GM12878 (cell line): ENCODE data around the gene SLC6A11. TPM values are rescaled to one million over a fixed set of nuclear protein-coding genes. Genes with fewer than 3 reads are reported as not detected.

Experiments used
- ATAC-seq: fragments of 200-7000 bp; cut with Tn5 transposase; 3 replicates; pipeline ENCODE4 v1.9.1; 2020; ENCODE audit warnings: mild to moderate bottlenecking, moderate library complexity
- BruUV-seq: library from RNA; stranded (reverse); fragments of 400-500 nt; replicated peaks from 2 replicates; lab custom pipeline; 2021; lab: Mats Ljungman, UMichigan
- CTCF ChIA-PET: fragments of 300-600 bp; sonication (Branson Sonifier 250); formaldehyde crosslinking; extraction: SDS; loops from one replicate; lab custom pipeline; 2021; ENCODE audit warnings: inconsistent platforms; lab: Yijun Ruan, JAX
- POLR2A ChIA-PET: fragments of 350-600 bp; formaldehyde crosslinking; extraction: SDS; loops from one replicate; lab custom pipeline; 2021; ENCODE audit warnings: inconsistent platforms; lab: Charles Lee
- RAD21 ChIA-PET: fragments of 300-600 bp; sonication (Branson Sonifier 250); formaldehyde crosslinking; loops from one replicate; lab custom pipeline; 2023; ENCODE audit warnings: antibody characterized with exemption; ENCODE audit not compliant: unreplicated experiment; lab: Charles Lee
- SMC1A ChIA-PET: fragments of 300-600 bp; sonication (Branson Sonifier 250); formaldehyde crosslinking; loops from one replicate; lab custom pipeline; 2023; ENCODE audit not compliant: unreplicated experiment, uncharacterized antibody; lab: Charles Lee
- DNase-seq: peaks from one replicate; pipeline ENCODE4 v3.0.0-alpha.2; 2011; ENCODE audit warnings: low read depth, low spot score
- FAIRE-seq: peaks from 3 replicates; lab custom pipeline; 2011; peaks lifted over from hg19 to GRCh38; lab: Jason Lieb, UNC
- H2AFZ ChIP-seq: 2 replicates; pipeline ENCODE4 v1.6.0; 2011; ENCODE audit warnings: low read depth, low read length, control low read depth; ENCODE audit not compliant: control insufficient read depth
- H3K27ac ChIP-seq: 2 replicates; pipeline ENCODE4 v1.5.1; 2011; ENCODE audit warnings: control low read depth; ENCODE audit not compliant: control insufficient read depth, insufficient read depth
- H3K27me3 ChIP-seq, 2 experiments: replicated peaks in 1 of 2; 2 replicates each; pipeline versions ENCODE4 v1.6.0 to v1.6.1; 2011; ENCODE audit warnings: low read length in 1 of 2; ENCODE audit not compliant: control insufficient read depth in 2 of 2, insufficient read depth in 2 of 2
- H3K36me3 ChIP-seq, 2 experiments: 2 replicates each; pipeline ENCODE4 v1.5.1; 2011; ENCODE audit warnings: low read length in 1 of 2; ENCODE audit not compliant: control insufficient read depth in 2 of 2, insufficient read depth in 2 of 2
- H3K4me1 ChIP-seq: 2 replicates; pipeline ENCODE4 v1.6.1; 2011; ENCODE audit warnings: mild to moderate bottlenecking, low read length, moderate library complexity, mixed read lengths; ENCODE audit not compliant: control insufficient read depth, insufficient read depth
- H3K4me2 ChIP-seq: 2 replicates; pipeline ENCODE4 v1.6.0; 2011; ENCODE audit warnings: control low read depth; ENCODE audit not compliant: control insufficient read depth, insufficient read depth
- H3K4me3 ChIP-seq: fragments of 200-600 bp; sonication (generic); 2 replicates; pipeline ENCODE4 v1.5.1; 2016
- H3K79me2 ChIP-seq: 2 replicates; pipeline ENCODE4 v1.6.0; 2011; ENCODE audit warnings: low read length; ENCODE audit not compliant: control insufficient read depth, insufficient read depth
- H3K9ac ChIP-seq: 2 replicates; pipeline ENCODE4 v1.8.0; 2011; ENCODE audit warnings: low read length, control low read depth, mixed read lengths; ENCODE audit not compliant: control insufficient read depth, insufficient read depth
- H3K9me3 ChIP-seq: replicated peaks from 3 replicates; pipeline ENCODE4 v1.5.1; 2011; ENCODE audit warnings: mild to moderate bottlenecking, low read length; ENCODE audit not compliant: control insufficient read depth, insufficient read depth
- H4K20me1 ChIP-seq: 2 replicates; pipeline ENCODE4 v1.6.0; 2011; ENCODE audit not compliant: control insufficient read depth, insufficient read depth
- HDAC6 ChIP-seq: fragments of 200-600 bp; sonication (generic); IDR thresholded peaks from one replicate; pipeline ENCODE4 v1.8.0; 2017; ENCODE audit warnings: antibody characterized with exemption; ENCODE audit not compliant: unreplicated experiment
- NBN ChIP-seq: fragments of 450-650 bp; IDR thresholded peaks from 2 replicates; pipeline ENCODE4 v1.6.1; 2016
- SMAD5 ChIP-seq: IDR thresholded peaks from 2 replicates; pipeline ENCODE4 v1.6.1; 2016; ENCODE audit warnings: antibody characterized with exemption, low read depth
- WGBS: methylation state at CpG from one replicate; pipeline ENCODE4 v1.1.6; 2016; ENCODE audit warnings: low lambda C conversion rate; ENCODE audit not compliant: insufficient replicate concordance, insufficient coverage; ENCODE audit errors: missing lambda C conversion rate; 5-methylcytosine and 5-hydroxymethylcytosine counted together
- in situ Hi-C: fragments of 300-500 bp; cut with MboI; formaldehyde crosslinking; loops from 9 replicates; pipeline ENCODE4 v1.14.3; 2018; ENCODE audit warnings: mixed read lengths
- intact Hi-C: fragments of 100-400 bp; cut with micrococcal nuclease; formaldehyde crosslinking; loops from one replicate; pipeline ENCODE4 v1.14.2; 2022; ENCODE audit not compliant: unreplicated experiment
- polyA plus RNA-seq, 11 experiments: library from polyadenylated mRNA; depleted of rRNA in 4 of 11; unstranded in 6 of 11; stranded (reverse) in 5 of 11; fragments of >200 nt; fragmentation: Nextera tagmentation in 4 of 11; fragmentation: Illumina TruSeq in 1 of 11; extraction: Ambion mirVana in 4 of 11; extraction: Trizol in 1 of 11; gene quantifications; 1 replicate in 1 of 11; 2 replicates in 10 of 11; pipeline versions ENCODE4 v1.2.1 to v1.2.3, GENCODE V29; 2011 to 2016; ENCODE audit warnings: inconsistent platforms in 2 of 11, missing spikeins in 2 of 11, low read depth in 1 of 11
- total RNA-seq, 4 experiments: library from RNA; depleted of rRNA in 3 of 4; stranded (reverse); fragments of >200 nt in 3 of 4; fragmentation: Illumina TruSeq in 1 of 4; extraction: Trizol in 1 of 4; gene quantifications; 2 replicates each; pipeline versions ENCODE4 v1.2.1 to v1.2.3, GENCODE V29; 2013 to 2021
- TF ChIP-seq, protein P1 (sequence below): fragments of 450-650 bp; IDR thresholded peaks from 2 replicates; pipeline ENCODE4 v1.6.1; 2016; ENCODE audit warnings: mild to moderate bottlenecking

SLC6A11 gene
- total and polyA plus RNA-seq, 10 of the 15 experiments (the other 5 are each of a cell fraction or from before 2014, with no cell fraction given): not detected

DNA sequence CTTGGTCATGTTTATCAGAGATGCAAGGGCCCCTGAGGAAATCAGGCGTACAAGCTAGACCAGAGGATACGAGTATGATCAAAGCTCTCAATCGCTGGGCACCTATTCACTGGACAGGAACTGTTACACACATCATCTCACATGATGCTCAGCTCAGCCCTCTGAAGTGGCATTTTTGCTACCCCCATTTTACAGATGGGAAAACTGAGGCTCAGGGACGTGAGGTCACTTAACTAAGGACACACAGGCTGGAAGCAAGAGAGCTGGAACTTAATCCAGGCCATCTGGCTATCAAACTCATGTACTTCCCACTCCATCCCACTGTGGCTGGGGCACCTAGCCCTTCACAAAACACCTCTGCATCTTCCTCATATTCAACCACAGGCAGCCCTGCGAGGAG, 103.6 kb downstream of the SLC6A11 start (continued):
- TF ChIP-seq, protein P1, sequence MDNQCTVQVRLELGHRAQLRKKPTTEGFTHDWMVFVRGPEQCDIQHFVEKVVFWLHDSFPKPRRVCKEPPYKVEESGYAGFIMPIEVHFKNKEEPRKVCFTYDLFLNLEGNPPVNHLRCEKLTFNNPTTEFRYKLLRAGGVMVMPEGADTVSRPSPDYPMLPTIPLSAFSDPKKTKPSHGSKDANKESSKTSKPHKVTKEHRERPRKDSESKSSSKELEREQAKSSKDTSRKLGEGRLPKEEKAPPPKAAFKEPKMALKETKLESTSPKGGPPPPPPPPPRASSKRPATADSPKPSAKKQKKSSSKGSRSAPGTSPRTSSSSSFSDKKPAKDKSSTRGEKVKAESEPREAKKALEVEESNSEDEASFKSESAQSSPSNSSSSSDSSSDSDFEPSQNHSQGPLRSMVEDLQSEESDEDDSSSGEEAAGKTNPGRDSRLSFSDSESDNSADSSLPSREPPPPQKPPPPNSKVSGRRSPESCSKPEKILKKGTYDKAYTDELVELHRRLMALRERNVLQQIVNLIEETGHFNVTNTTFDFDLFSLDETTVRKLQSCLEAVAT: no peak
- no peak for TF ChIP-seq HDAC6

DNA sequence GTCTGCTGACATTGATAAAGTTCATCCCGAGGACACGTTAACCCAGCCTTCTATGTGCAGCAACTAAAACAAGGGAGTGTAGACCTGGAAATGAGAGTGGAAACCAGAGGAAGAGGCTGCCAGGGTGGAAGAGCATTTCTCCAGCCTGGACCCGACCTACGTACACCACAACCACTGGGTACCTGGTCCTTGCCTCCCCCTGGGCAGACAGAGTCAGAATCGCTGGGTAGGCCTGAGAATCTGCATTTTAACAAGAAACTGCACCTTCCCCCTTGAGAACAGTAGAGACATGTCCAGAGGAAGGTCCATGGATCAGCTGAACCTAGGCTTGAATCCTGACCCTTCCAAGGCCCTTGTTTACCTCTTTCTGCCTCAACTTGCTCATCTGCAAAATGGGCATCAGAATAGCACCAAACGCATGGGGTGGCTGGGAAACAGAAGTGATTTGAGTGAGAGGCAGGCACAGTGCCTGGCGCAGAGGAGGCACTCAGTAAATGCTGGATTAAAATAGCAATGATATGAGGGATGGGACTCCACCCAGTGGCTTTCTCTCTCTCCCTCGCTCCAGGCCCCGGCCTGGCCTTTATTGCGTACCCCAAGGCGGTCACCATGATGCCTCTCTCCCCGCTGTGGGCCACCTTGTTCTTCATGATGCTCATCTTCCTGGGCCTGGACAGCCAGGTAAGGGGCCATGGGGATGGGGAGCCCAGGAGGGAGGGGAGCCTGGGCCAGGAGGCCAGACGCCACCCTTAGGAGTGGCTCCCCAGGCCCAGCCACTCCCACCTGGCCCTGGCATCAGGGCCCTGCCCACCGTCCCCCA, 109.6 kb downstream of the SLC6A11 start:
- Histone ChIP-seq H2AFZ (no peak overlapping the region), H3K9me3 (no peaks in the 10 kb centered on the region), H3K4me1 (no peaks in the 10 kb centered on the region), H3K9ac (no peak overlapping the region), H3K36me3 (no peaks in the 10 kb centered on the region), H3K27ac (no peak overlapping the region), H3K4me3 (no peak overlapping the region), H3K79me2 (no peaks in the 10 kb centered on the region), H3K27me3 (peaks cover 0 to 1% of the 10 kb centered on the region in 2 experiments; a peak in 1 of 4 replicates), H4K20me1 (no peaks in the 10 kb centered on the region), H3K4me2 (no peak overlapping the region)
- ChIA-PET RAD21 (no interaction called here), POLR2A (no interaction called here), CTCF (no interaction called here), SMC1A (no interaction called here)
- no TSS peak for BruUV-seq
- no peak for FAIRE-seq
- intact Hi-C loops: no loop called here
- no peak for ATAC-seq
- 39% methylated on average over 13 of the region's 14 CpGs for WGBS
- no peak for DNase-seq
- TF ChIP-seq SMAD5: no peak
- no peak for TF ChIP-seq NBN
- in situ Hi-C loops: no loop called here
